ENCODE data around the gene LCE2D. TPM values are rescaled to one million over a fixed set of nuclear protein-coding genes. Genes with fewer than 3 reads are reported as not detected.

LCE2D gene, protein sequence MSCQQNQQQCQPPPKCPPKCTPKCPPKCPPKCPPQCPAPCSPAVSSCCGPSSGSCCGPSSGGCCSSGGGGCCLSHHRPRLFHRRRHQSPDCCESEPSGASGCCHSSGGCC
- not detected for polyA plus RNA-seq (2012; ENCODE audit: insufficient read depth, insufficient read length, low read depth)

- H3K4me3 ChIP-seq (ENCODE audit: low read depth, low read length), result no peak within 1 kb of the TSS
- no peaks in the 10 kb centered on the region; the same call in 1 of the 2 replicates for H3K27me3 ChIP-seq
- no peak for DNase-seq
- TF ChIP-seq CTCF (IDR thresholded peaks at IDR 0.05; ENCODE audit: low read depth, low read length), result no peak
- H3K9me3 ChIP-seq, result no peaks in the 10 kb centered on the region
- no peaks in the 10 kb centered on the region for H3K36me3 ChIP-seq
- H3K4me1 ChIP-seq, result no peaks in the 10 kb centered on the region
Measured at GRCh38 chr1:152663098-152663497, at the start of gene LCE2D. Gene LCE2D, plus strand, starts transcription at chr1:152663380. Its CDS starts 726 bp downstream, at chr1:152664106.

GRCh38 chr1:152613511-152613910 lies 49.7 kb upstream of the LCE2D start, which contains the start of gene LCE3B:
Gene LCE3B, plus strand, starts transcription at chr1:152613811. Its CDS starts 0 bp downstream, at chr1:152613811.
- Histone ChIP-seq H3K9me3 (no peaks in the 10 kb centered on the region), H3K4me1 (no peaks in the 10 kb centered on the region), H3K36me3 (no peaks in the 10 kb centered on the region), H3K27me3 (no peaks in the 10 kb centered on the region), H3K4me3 (ENCODE audit: low read depth, low read length) (no peak within 1 kb of the TSS)
- no peak for DNase-seq
- no peak for TF ChIP-seq CTCF (IDR thresholded peaks at IDR 0.05; ENCODE audit: low read depth, low read length)

- H3K4me3 ChIP-seq (ENCODE audit: low read depth, low read length), result no peak overlapping the region
- H3K36me3 ChIP-seq, result no peaks in the 10 kb centered on the region
- no peaks in the 10 kb centered on the region for H3K27me3 ChIP-seq
- DNase-seq, result no peak
- TF ChIP-seq CTCF (IDR thresholded peaks at IDR 0.05; ENCODE audit: low read depth, low read length), result no peak
- H3K4me1 ChIP-seq, result no peaks in the 10 kb centered on the region
- no peaks in the 10 kb centered on the region for H3K9me3 ChIP-seq
Measured at GRCh38 chr1:152621993-152622392, 41.2 kb upstream of the LCE2D start.

- Histone ChIP-seq H3K4me1 (no peaks in the 10 kb centered on the region), H3K4me3 (ENCODE audit: low read depth, low read length) (no peak within 1 kb of the TSS), H3K27me3 (no peaks in the 10 kb centered on the region), H3K36me3 (no peaks in the 10 kb centered on the region), H3K9me3 (no peaks in the 10 kb centered on the region)
- no peak for TF ChIP-seq CTCF (IDR thresholded peaks at IDR 0.05; ENCODE audit: low read depth, low read length)
- no peak for DNase-seq
Measured at GRCh38 chr1:152622803-152623202, 40.4 kb upstream of the LCE2D start, which contains the start of gene LCE3A. Gene LCE3A, minus strand, starts transcription at chr1:152623103. Its CDS starts 0 bp downstream, at chr1:152623103.

GRCh38 chr1:152623203-152623844 lies 39.9 kb upstream of the LCE2D start:
- TF ChIP-seq CTCF (IDR thresholded peaks at IDR 0.05; ENCODE audit: low read depth, low read length), result peak; percentile 20; the same call in 1 of the 2 replicates
- no peaks in the 10 kb centered on the region for H3K9me3 ChIP-seq

DNA sequence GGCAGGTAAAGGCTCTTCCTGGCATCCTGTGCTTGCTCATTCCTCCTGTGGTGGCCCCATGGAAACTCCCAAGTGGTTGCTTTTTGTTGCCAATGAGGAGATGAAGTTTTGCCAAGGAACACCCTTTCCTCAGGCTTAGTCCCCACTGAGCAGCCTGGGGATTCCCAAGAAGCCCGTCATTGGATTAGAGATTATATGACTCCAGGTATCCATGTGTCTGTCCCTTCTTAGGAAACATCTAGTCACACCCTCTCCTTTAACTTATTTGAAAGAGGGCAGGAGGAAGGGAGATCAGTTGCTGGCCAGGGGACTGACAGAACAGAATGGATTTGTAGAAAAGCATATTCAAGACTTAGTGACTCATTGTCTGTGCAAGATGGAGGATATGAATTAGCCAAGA lies 36.4 kb upstream of the LCE2D start:
- Histone ChIP-seq H3K4me1 (no peaks in the 10 kb centered on the region), H3K9me3 (no peaks in the 10 kb centered on the region), H3K36me3 (no peaks in the 10 kb centered on the region), H3K4me3 (ENCODE audit: low read depth, low read length) (no peak overlapping the region), H3K27me3 (no peaks in the 10 kb centered on the region)
- no peak for TF ChIP-seq CTCF (IDR thresholded peaks at IDR 0.05; ENCODE audit: low read depth, low read length)
- DNase-seq, result no peak

More at GRCh38 chr1:152623203-152623844, 39.9 kb upstream of the LCE2D start:
- Histone ChIP-seq H3K4me1 (no peaks in the 10 kb centered on the region), H3K36me3 (no peaks in the 10 kb centered on the region), H3K27me3 (no peaks in the 10 kb centered on the region), H3K4me3 (ENCODE audit: low read depth, low read length) (no peak overlapping the region)
- DNase-seq, result peak; percentile 25
